ENCODE measurements around the gene TAMALIN. TPM values are rescaled to one million over a fixed set of nuclear protein-coding genes. Genes with fewer than 3 reads are reported as not detected.

The TAMALIN gene
- 3.4 and 5.1 TPM in 2 replicates for total RNA-seq

- no peaks in the 10 kb centered on the region for H3K36me3 ChIP-seq (ENCODE audit: control insufficient read depth, insufficient read depth, low read length)
- DNase-seq (ENCODE audit: low read depth) = no peak
- H3K27me3 ChIP-seq (ENCODE audit: control insufficient read depth, insufficient read depth, low read length) = peaks cover 22% of the 10 kb centered on the region
- no peak for TF ChIP-seq CTCF (IDR thresholded peaks at IDR 0.05; ENCODE audit: insufficient read depth, low read length, poor library complexity, severe bottlenecking)
- peak within 1 kb of the TSS; percentile 56 for H3K4me3 ChIP-seq (ENCODE audit: low read depth, low read length)
These were observed at the start of gene TAMALIN for GRCh38 chr12:52006726-52007157. TAMALIN (plus strand) TSS chr12:52006946; CDS start chr12:52007020, 74 bp downstream.

- no peak for TF ChIP-seq CTCF (IDR thresholded peaks at IDR 0.05; ENCODE audit: insufficient read depth, low read length, poor library complexity, severe bottlenecking)
- no peak for DNase-seq (ENCODE audit: low read depth)
- H3K4me3 ChIP-seq (ENCODE audit: low read depth, low read length) = no peak overlapping the region
- H3K36me3 ChIP-seq (ENCODE audit: control insufficient read depth, insufficient read depth, low read length) = no peaks in the 10 kb centered on the region
- no peaks in the 10 kb centered on the region for H3K27me3 ChIP-seq (ENCODE audit: control insufficient read depth, insufficient read depth, low read length)
These were observed 48.2 kb upstream of the TAMALIN start for GRCh38 chr12:51958542-51958941.

- H3K27me3 ChIP-seq (ENCODE audit: control insufficient read depth, insufficient read depth, low read length) = no peaks in the 10 kb centered on the region
- TF ChIP-seq CTCF (IDR thresholded peaks at IDR 0.05; ENCODE audit: insufficient read depth, low read length, poor library complexity, severe bottlenecking) = no peak
- no peak overlapping the region for H3K4me3 ChIP-seq (ENCODE audit: low read depth, low read length)
- DNase-seq (ENCODE audit: low read depth) = no peak
- H3K36me3 ChIP-seq (ENCODE audit: control insufficient read depth, insufficient read depth, low read length) = no peaks in the 10 kb centered on the region
These were observed 47.5 kb upstream of the TAMALIN start for GRCh38 chr12:51959211-51959610.

- H3K4me3 ChIP-seq (ENCODE audit: low read depth, low read length) = no peak overlapping the region
- no peak for TF ChIP-seq CTCF (IDR thresholded peaks at IDR 0.05; ENCODE audit: insufficient read depth, low read length, poor library complexity, severe bottlenecking)
- no peak for DNase-seq (ENCODE audit: low read depth)
- H3K36me3 ChIP-seq (ENCODE audit: control insufficient read depth, insufficient read depth, low read length) = no peaks in the 10 kb centered on the region
- no peaks in the 10 kb centered on the region for H3K27me3 ChIP-seq (ENCODE audit: control insufficient read depth, insufficient read depth, low read length)
These were observed 46.8 kb upstream of the TAMALIN start for GRCh38 chr12:51959921-51960320.

- no peak for DNase-seq (ENCODE audit: low read depth)
- H3K36me3 ChIP-seq (ENCODE audit: control insufficient read depth, insufficient read depth, low read length) = no peaks in the 10 kb centered on the region
- TF ChIP-seq CTCF (IDR thresholded peaks at IDR 0.05; ENCODE audit: insufficient read depth, low read length, poor library complexity, severe bottlenecking) = no peak
- H3K27me3 ChIP-seq (ENCODE audit: control insufficient read depth, insufficient read depth, low read length) = no peaks in the 10 kb centered on the region
- H3K4me3 ChIP-seq (ENCODE audit: low read depth, low read length) = no peak overlapping the region
These were observed 46.3 kb upstream of the TAMALIN start for GRCh38 chr12:51960488-51960887.

GRCh38 chr12:51960890-51961289, 45.9 kb upstream of the TAMALIN start:
- H3K4me3 ChIP-seq (ENCODE audit: low read depth, low read length) = no peak overlapping the region
- H3K27me3 ChIP-seq (ENCODE audit: control insufficient read depth, insufficient read depth, low read length) = no peaks in the 10 kb centered on the region
- no peaks in the 10 kb centered on the region for H3K36me3 ChIP-seq (ENCODE audit: control insufficient read depth, insufficient read depth, low read length)
- no peak for DNase-seq (ENCODE audit: low read depth)
- no peak for TF ChIP-seq CTCF (IDR thresholded peaks at IDR 0.05; ENCODE audit: insufficient read depth, low read length, poor library complexity, severe bottlenecking)
